SK-N-SH treated with all-trans-retinoic acid at 6 μM for 48 hours (cell line): Measurements from ENCODE around the gene SLC7A7.

Experiments
- ATAC-seq: fragments of 200-7000 bp; cut with Tn5 transposase; 3 replicates; pipeline ENCODE4 v1.9.1; 2020; ENCODE audit warnings: mild to moderate bottlenecking, moderate library complexity
- ARNTL ChIP-seq: fragments of 450-650 bp; formaldehyde crosslinking; IDR thresholded peaks from 2 replicates; pipeline ENCODE4 v1.5.0; 2020; ENCODE audit warnings: low read depth, mild to moderate bottlenecking, moderate library complexity, borderline replicate concordance
- BACH2 ChIP-seq: fragments of 250-450 bp; sonication (Bioruptor Pico); IDR thresholded peaks from 2 replicates; pipeline ENCODE4 v1.9.0; 2021; ENCODE audit warnings: mild to moderate bottlenecking, borderline replicate concordance
- CREB5 ChIP-seq: fragments of 250-450 bp; sonication (Bioruptor Pico); IDR thresholded peaks from 2 replicates; pipeline ENCODE4 v1.5.1; 2020; ENCODE audit warnings: low read depth, mild to moderate bottlenecking, moderate library complexity
- CSDC2 ChIP-seq: fragments of 250-450 bp; sonication (Bioruptor Pico); IDR thresholded peaks from 2 replicates; pipeline ENCODE4 v1.5.0; 2020; ENCODE audit warnings: mild to moderate bottlenecking, moderate library complexity
- CSRNP3 ChIP-seq: fragments of 250-450 bp; sonication (Bioruptor Pico); IDR thresholded peaks from 2 replicates; pipeline ENCODE4 v1.5.1; 2021; ENCODE audit warnings: mild to moderate bottlenecking, moderate library complexity
- ESRRG ChIP-seq: fragments of 250-450 bp; sonication (Bioruptor Pico); IDR thresholded peaks from 2 replicates; pipeline ENCODE4 v1.6.1; 2021; ENCODE audit warnings: mild to moderate bottlenecking
- GLIS3 ChIP-seq: fragments of 250-450 bp; sonication (Bioruptor Pico); IDR thresholded peaks from 2 replicates; pipeline ENCODE4 v1.5.0; 2020; ENCODE audit warnings: mild to moderate bottlenecking, moderate library complexity
- ISL1 ChIP-seq: fragments of 250-450 bp; sonication (Bioruptor Pico); IDR thresholded peaks from 2 replicates; pipeline ENCODE4 v2.1.2; 2022; ENCODE audit warnings: mild to moderate bottlenecking, moderate library complexity
- OSR1 ChIP-seq: fragments of 250-450 bp; sonication (Bioruptor Pico); IDR thresholded peaks from 2 replicates; pipeline ENCODE4 v1.8.0; 2022; ENCODE audit warnings: moderate library complexity, mild to moderate bottlenecking, inconsistent platforms
- POU6F1 ChIP-seq: fragments of 250-450 bp; sonication (Bioruptor Pico); IDR thresholded peaks from 2 replicates; pipeline ENCODE4 v1.8.0; 2021; ENCODE audit warnings: low read depth, mild to moderate bottlenecking, moderate library complexity, borderline replicate concordance
- PPARA ChIP-seq: fragments of 250-450 bp; sonication (Bioruptor Pico); IDR thresholded peaks from 2 replicates; pipeline ENCODE4 v1.5.0; 2020; ENCODE audit warnings: mild to moderate bottlenecking, borderline replicate concordance
- RARB ChIP-seq: fragments of 250-450 bp; sonication (Bioruptor Pico); IDR thresholded peaks from 2 replicates; pipeline ENCODE4 v1.8.0; 2021; ENCODE audit warnings: mild to moderate bottlenecking, moderate library complexity
- SNAI2 ChIP-seq: fragments of 250-450 bp; sonication (Bioruptor Pico); IDR thresholded peaks from 2 replicates; pipeline ENCODE4 v1.5.0; 2020; ENCODE audit warnings: mild to moderate bottlenecking, moderate library complexity
- TCF4 ChIP-seq: fragments of 250-450 bp; sonication (Bioruptor Pico); IDR thresholded peaks from 2 replicates; pipeline ENCODE4 v1.8.0; 2021; ENCODE audit warnings: mild to moderate bottlenecking, moderate library complexity, borderline replicate concordance
- TOX ChIP-seq: fragments of 250-450 bp; sonication (Bioruptor Pico); IDR thresholded peaks from 2 replicates; pipeline ENCODE4 v1.8.0; 2021; ENCODE audit warnings: mild to moderate bottlenecking, moderate library complexity, borderline replicate concordance
- TSHZ2 ChIP-seq: fragments of 250-450 bp; sonication (Bioruptor Pico); IDR thresholded peaks from 2 replicates; pipeline ENCODE4 v1.5.0; 2020; ENCODE audit warnings: mild to moderate bottlenecking, moderate library complexity
- ZFP3 ChIP-seq: fragments of 250-450 bp; sonication (Bioruptor Pico); IDR thresholded peaks from 2 replicates; pipeline ENCODE4 v1.5.0; 2020; ENCODE audit warnings: mild to moderate bottlenecking, moderate library complexity
- ZFP30 ChIP-seq: fragments of 450-650 bp; formaldehyde crosslinking; IDR thresholded peaks from 2 replicates; pipeline ENCODE4 v1.5.0; 2022; ENCODE audit warnings: mild to moderate bottlenecking, moderate library complexity
- ZNF70 ChIP-seq: fragments of 450-650 bp; formaldehyde crosslinking; IDR thresholded peaks from 2 replicates; pipeline ENCODE4 v1.5.0; 2020; ENCODE audit warnings: mild to moderate bottlenecking, moderate library complexity
- ZNF8 ChIP-seq: fragments of 450-650 bp; formaldehyde crosslinking; IDR thresholded peaks from 2 replicates; pipeline ENCODE4 v1.5.0; 2020; ENCODE audit warnings: mild to moderate bottlenecking, moderate library complexity

Gene SLC7A7

GRCh38 chr14:22776215-22776614 is 39.0 kb downstream of the SLC7A7 start:
- TF ChIP-seq PPARA (CRISPR knock-in tag) (no peak), SNAI2 (CRISPR knock-in tag) (no peak), ZFP3 (CRISPR knock-in tag) (no peak), ZNF8 (CRISPR knock-in tag) (no peak), ISL1 (CRISPR knock-in tag) (no peak), BACH2 (no peak), ESRRG (CRISPR knock-in tag) (no peak), TCF4 (CRISPR knock-in tag) (no peak), RARB (CRISPR knock-in tag) (no peak), CSRNP3 (no peak), CREB5 (CRISPR knock-in tag) (no peak), ARNTL (no peak), ZFP30 (CRISPR knock-in tag) (no peak)
- no peak for ATAC-seq

GRCh38 chr14:22774011-22774706 is 41.1 kb downstream of the SLC7A7 start:
- TF ChIP-seq TSHZ2 (CRISPR knock-in tag), result no peak
- no peak for TF ChIP-seq RARB (CRISPR knock-in tag)
- TF ChIP-seq ZFP30 (CRISPR knock-in tag), result no peak
- TF ChIP-seq POU6F1 (CRISPR knock-in tag), result no peak
- TF ChIP-seq CSDC2 (CRISPR knock-in tag), result no peak
- no peak for TF ChIP-seq GLIS3 (CRISPR knock-in tag)
- TF ChIP-seq, all 23 proteins: peak for 0
- ATAC-seq, result no peak

- no peak for ATAC-seq
- TF ChIP-seq TCF4 (CRISPR knock-in tag) (no peak), CSDC2 (CRISPR knock-in tag) (no peak), CSRNP3 (no peak), ZNF70 (CRISPR knock-in tag) (no peak), ESRRG (CRISPR knock-in tag) (no peak), ISL1 (CRISPR knock-in tag) (no peak), ZFP3 (CRISPR knock-in tag) (no peak), ARNTL (no peak), TSHZ2 (CRISPR knock-in tag) (no peak), ZNF8 (CRISPR knock-in tag) (no peak), TOX (no peak), PPARA (CRISPR knock-in tag) (no peak), BACH2 (no peak), GLIS3 (CRISPR knock-in tag) (no peak), ZFP30 (CRISPR knock-in tag) (no peak), SNAI2 (CRISPR knock-in tag) (no peak), OSR1 (CRISPR knock-in tag) (no peak), POU6F1 (CRISPR knock-in tag) (no peak)
These were observed 41.8 kb downstream of the SLC7A7 start for GRCh38 chr14:22773162-22774010.
